Trophoblast cell (in vitro differentiated cells and primary cell): ENCODE results near the gene ROBO1.

Source experiments
- DNase-seq, 2 donors: peaks; one replicate each; pipeline ENCODE4 v3.0.0-alpha.2; 2016
- H2AFZ ChIP-seq: 2 replicates; pipeline ENCODE4 v1.6.1; 2013; ENCODE audit warnings: low read length, moderate library complexity, mild to moderate bottlenecking; ENCODE audit not compliant: insufficient read depth, poor library complexity
- H2AK5ac ChIP-seq: 2 replicates; pipeline ENCODE4 v1.6.1; 2013; ENCODE audit warnings: mild to moderate bottlenecking, low read length
- H2BK120ac ChIP-seq: 2 replicates; pipeline ENCODE4 v1.6.1; 2013; ENCODE audit warnings: low read length, mild to moderate bottlenecking, moderate library complexity; ENCODE audit not compliant: insufficient read depth, poor library complexity
- H2BK12ac ChIP-seq: 2 replicates; pipeline ENCODE4 v1.6.1; 2013; ENCODE audit warnings: mild to moderate bottlenecking, low read length, moderate library complexity
- H2BK5ac ChIP-seq: 2 replicates; pipeline ENCODE4 v1.6.1; 2013; ENCODE audit warnings: low read length, low read depth, moderate library complexity, mild to moderate bottlenecking; ENCODE audit not compliant: poor library complexity
- H3K14ac ChIP-seq: 2 replicates; pipeline ENCODE4 v1.6.1; 2013; ENCODE audit warnings: mild to moderate bottlenecking, low read length
- H3K18ac ChIP-seq: 2 replicates; pipeline ENCODE4 v1.6.1; 2013; ENCODE audit warnings: mild to moderate bottlenecking, low read length
- H3K23ac ChIP-seq: 2 replicates; pipeline ENCODE4 v1.6.1; 2013; ENCODE audit warnings: low read length
- H3K27ac ChIP-seq: 2 replicates; pipeline ENCODE4 v1.5.1; 2013; ENCODE audit warnings: low read depth, mild to moderate bottlenecking, inconsistent platforms, low read length, moderate library complexity
- H3K27me3 ChIP-seq: 2 replicates; pipeline ENCODE4 v1.6.1; 2013; ENCODE audit warnings: inconsistent platforms, mild to moderate bottlenecking, low read length, moderate library complexity; ENCODE audit not compliant: insufficient read depth
- H3K36me3 ChIP-seq, 2 experiments: 1 replicate in 1 of 2; 2 replicates in 1 of 2; pipeline ENCODE4 v1.6.1; 2013; ENCODE audit warnings: low read length in 2 of 2, mild to moderate bottlenecking in 2 of 2, moderate library complexity in 1 of 2; ENCODE audit not compliant: insufficient read depth in 2 of 2, control insufficient read depth in 1 of 2
- H3K4ac ChIP-seq: 2 replicates; pipeline ENCODE4 v1.6.1; 2013; ENCODE audit warnings: low read depth, mild to moderate bottlenecking, low read length, moderate library complexity
- H3K4me1 ChIP-seq, 2 experiments: 1 replicate in 1 of 2; 2 replicates in 1 of 2; pipeline ENCODE4 v1.6.1; 2013; ENCODE audit warnings: low read length in 2 of 2, mild to moderate bottlenecking in 2 of 2, moderate library complexity in 1 of 2; ENCODE audit not compliant: insufficient read depth in 2 of 2, control insufficient read depth in 1 of 2
- H3K4me2 ChIP-seq: 2 replicates; pipeline ENCODE4 v1.6.1; 2013; ENCODE audit warnings: inconsistent platforms, mild to moderate bottlenecking, low read length, moderate library complexity
- H3K4me3 ChIP-seq: 2 replicates; pipeline ENCODE4 v1.5.1; 2013; ENCODE audit warnings: mild to moderate bottlenecking, low read depth, low read length, inconsistent platforms
- H3K79me1 ChIP-seq: one replicate; pipeline ENCODE4 v1.6.1; 2013; ENCODE audit warnings: low read length
- H3K79me2 ChIP-seq: 2 replicates; pipeline ENCODE4 v1.6.1; 2013; ENCODE audit warnings: low read length, mild to moderate bottlenecking; ENCODE audit not compliant: control insufficient read depth, insufficient read depth, poor library complexity
- H3K9ac ChIP-seq: 2 replicates; pipeline ENCODE4 v1.6.1; 2013; ENCODE audit warnings: mild to moderate bottlenecking, low read length
- H3K9me3 ChIP-seq: 2 replicates; pipeline ENCODE4 v1.6.1; 2013; ENCODE audit warnings: low read depth, mild to moderate bottlenecking, control low read depth, inconsistent platforms, low read length; ENCODE audit not compliant: insufficient read depth
- H4K12ac ChIP-seq: 2 replicates; pipeline ENCODE4 v1.6.1; 2013; ENCODE audit warnings: low read depth, mild to moderate bottlenecking, low read length, moderate library complexity
- H4K8ac ChIP-seq: 2 replicates; pipeline ENCODE4 v1.6.1; 2013; ENCODE audit warnings: low read depth, mild to moderate bottlenecking, low read length, moderate library complexity
- H4K91ac ChIP-seq: one replicate; pipeline ENCODE4 v1.6.1; 2013; ENCODE audit warnings: low read depth, mild to moderate bottlenecking, low read length, moderate library complexity
- WGBS: extraction: QIAGEN DNeasy Blood & Tissue Kit; methylation state at CpG from one replicate; pipeline ENCODE4 v1.1.7; 2013; ENCODE audit warnings: missing lambda C conversion rate; ENCODE audit not compliant: insufficient read length, insufficient coverage; ENCODE audit errors: extremely low coverage; 5-methylcytosine and 5-hydroxymethylcytosine counted together

The ROBO1 gene

GRCh38 chr3:79009861-79010260, 757.9 kb downstream of the ROBO1 start:
- Histone ChIP-seq H3K79me2 (peaks cover 2% of the 10 kb centered on the region), H3K27ac (no peak overlapping the region), H4K12ac (no peak overlapping the region), H4K8ac (no peak overlapping the region), H3K9ac (no peak overlapping the region), H3K4me2 (no peak overlapping the region), H3K14ac (no peak overlapping the region), H3K4me1 (peaks cover 0 to 3% of the 10 kb centered on the region in 2 experiments), H4K91ac (no peak overlapping the region), H3K4ac (no peak overlapping the region), H2AK5ac (no peak overlapping the region), H3K36me3 (no peaks in the 10 kb centered on the region), H3K4me3 (no peak overlapping the region), H3K23ac (no peak overlapping the region), H3K27me3 (no peaks in the 10 kb centered on the region), H2BK120ac (no peak overlapping the region), H3K9me3 (no peaks in the 10 kb centered on the region), H2AFZ (no peak overlapping the region), H2BK12ac (no peak overlapping the region), H3K18ac (no peak overlapping the region), H3K79me1 (no peaks in the 10 kb centered on the region), H2BK5ac (no peak overlapping the region)
- no peak for DNase-seq

GRCh38 chr3:79006077-79006476, 761.7 kb downstream of the ROBO1 start:
- H3K27me3 ChIP-seq, result no peaks in the 10 kb centered on the region
- no peak overlapping the region for H3K9ac ChIP-seq
- H2AFZ ChIP-seq, result no peak overlapping the region
- H3K36me3 ChIP-seq, result no peaks in the 10 kb centered on the region
- H3K4me2 ChIP-seq, result no peak overlapping the region
- H4K91ac ChIP-seq, result no peak overlapping the region
- no peak overlapping the region for H3K18ac ChIP-seq
- no peak overlapping the region for H2AK5ac ChIP-seq
- no peak overlapping the region for H2BK5ac ChIP-seq
- no peaks in the 10 kb centered on the region for H3K9me3 ChIP-seq
- no peak overlapping the region for H4K8ac ChIP-seq
- no peak overlapping the region for H3K4ac ChIP-seq
- H3K14ac ChIP-seq, result no peak overlapping the region
- no peak overlapping the region for H2BK120ac ChIP-seq
- H3K79me1 ChIP-seq, result no peaks in the 10 kb centered on the region
- no peak overlapping the region for H3K4me3 ChIP-seq
- WGBS, result no CpG with 5 or more reads among the region's 1 CpG
- peaks cover 2% of the 10 kb centered on the region for H3K79me2 ChIP-seq
- no peak overlapping the region for H4K12ac ChIP-seq
- DNase-seq, result no peak
- H3K23ac ChIP-seq, result no peak overlapping the region
- peaks cover 0 to 5% of the 10 kb centered on the region in 2 experiments for H3K4me1 ChIP-seq
- H3K27ac ChIP-seq, result no peak overlapping the region
- H2BK12ac ChIP-seq, result no peak overlapping the region

GRCh38 chr3:79005084-79005483, 762.7 kb downstream of the ROBO1 start:
- Histone ChIP-seq H3K18ac (no peak overlapping the region), H3K4ac (no peak overlapping the region), H2BK12ac (no peak overlapping the region), H3K14ac (no peak overlapping the region), H3K4me1 (peaks cover 0 to 5% of the 10 kb centered on the region in 2 experiments), H2AK5ac (no peak overlapping the region), H2BK120ac (no peak overlapping the region), H4K91ac (no peak overlapping the region), H3K27ac (no peak overlapping the region), H3K9ac (no peak overlapping the region), H3K23ac (no peak overlapping the region), H4K8ac (no peak overlapping the region), H3K4me2 (no peak overlapping the region), H2BK5ac (no peak overlapping the region), H3K4me3 (no peak overlapping the region), H4K12ac (no peak overlapping the region), H3K27me3 (no peaks in the 10 kb centered on the region), H3K36me3 (no peaks in the 10 kb centered on the region), H2AFZ (no peak overlapping the region), H3K9me3 (no peaks in the 10 kb centered on the region), H3K79me2 (peaks cover 2% of the 10 kb centered on the region), H3K79me1 (no peaks in the 10 kb centered on the region)
- no CpG with 5 or more reads among the region's 6 CpGs for WGBS
- DNase-seq, result peak; percentile 2 to 32

- Histone ChIP-seq H4K12ac (no peak overlapping the region), H2AK5ac (no peak overlapping the region), H2BK120ac (no peak overlapping the region), H2BK5ac (no peak overlapping the region), H3K36me3 (no peaks in the 10 kb centered on the region), H3K4me2 (no peak overlapping the region), H3K18ac (no peak overlapping the region), H3K4me1 (peaks cover 0 to 5% of the 10 kb centered on the region in 2 experiments), H3K9ac (no peak overlapping the region), H3K79me2 (peaks cover 2% of the 10 kb centered on the region), H3K79me1 (no peaks in the 10 kb centered on the region), H3K27ac (no peak overlapping the region), H3K4me3 (no peak overlapping the region), H3K4ac (no peak overlapping the region), H4K91ac (no peak overlapping the region), H3K14ac (no peak overlapping the region), H2BK12ac (no peak overlapping the region), H3K27me3 (no peaks in the 10 kb centered on the region), H2AFZ (no peak overlapping the region), H4K8ac (no peak overlapping the region), H3K23ac (no peak overlapping the region), H3K9me3 (no peaks in the 10 kb centered on the region)
- WGBS, result no CpG with 5 or more reads among the region's 1 CpG
- DNase-seq, result no peak
Observed at GRCh38 chr3:79003994-79004393, 763.8 kb downstream of the ROBO1 start.
